ENCODE results near the gene DENND5A.
"Not testable (repeated sequence)": the region's sequence is repeated elsewhere in the genome, so short reads cannot be mapped to it uniquely, and the experiment has no call there.

DENND5A gene

GRCh38 chr11:9176136-9176535 is 89.0 kb downstream of the DENND5A start:
- no peak for DNase-seq (ENCODE audit: low read depth)

GRCh38 chr11:9172389-9172788 is 92.8 kb downstream of the DENND5A start:
- no peak for DNase-seq (ENCODE audit: low read depth)

GRCh38 chr11:9170450-9170849 is 94.7 kb downstream of the DENND5A start:
- DNase-seq (ENCODE audit: low read depth), result no peak

- DNase-seq (ENCODE audit: low read depth), result no peak
Measured at GRCh38 chr11:9169595-9170295, 95.4 kb downstream of the DENND5A start.

GRCh38 chr11:9161991-9162390 is 103.2 kb downstream of the DENND5A start:
- not testable (repeated sequence) for DNase-seq (ENCODE audit: low read depth)

- no peak for DNase-seq (ENCODE audit: low read depth)
Measured at GRCh38 chr11:9160166-9160565, 105.0 kb downstream of the DENND5A start.

GRCh38 chr11:9158898-9159391 is 106.2 kb downstream of the DENND5A start:
- no peak for DNase-seq (ENCODE audit: low read depth)

- no peak for DNase-seq (ENCODE audit: low read depth)
Measured at GRCh38 chr11:9155930-9156329, 109.2 kb downstream of the DENND5A start.

GRCh38 chr11:9153651-9154050 is 111.5 kb downstream of the DENND5A start:
- no peak for DNase-seq (ENCODE audit: low read depth)

GRCh38 chr11:9151631-9152030 is 113.5 kb downstream of the DENND5A start:
- DNase-seq (ENCODE audit: low read depth), result no peak

- no peak for DNase-seq (ENCODE audit: low read depth)
Measured at GRCh38 chr11:9150926-9151325, 114.2 kb downstream of the DENND5A start.

- DNase-seq (ENCODE audit: low read depth), result no peak
Measured at GRCh38 chr11:9150501-9150900, 114.6 kb downstream of the DENND5A start.

- DNase-seq (ENCODE audit: low read depth), result no peak
Measured at GRCh38 chr11:9148727-9149126, 116.4 kb downstream of the DENND5A start.

- no peak for DNase-seq (ENCODE audit: low read depth)
Measured at GRCh38 chr11:9148035-9148434, 117.1 kb downstream of the DENND5A start.

- DNase-seq (ENCODE audit: low read depth), result no peak
Measured at GRCh38 chr11:9146477-9146876, 118.7 kb downstream of the DENND5A start.

- no peak for DNase-seq (ENCODE audit: low read depth)
Measured at GRCh38 chr11:9145283-9145682, 119.9 kb downstream of the DENND5A start.

GRCh38 chr11:9144828-9145227 is 120.3 kb downstream of the DENND5A start:
- no peak for DNase-seq (ENCODE audit: low read depth)

- DNase-seq (ENCODE audit: low read depth), result no peak
Measured at GRCh38 chr11:9143721-9144120, 121.4 kb downstream of the DENND5A start.

- no peak for DNase-seq (ENCODE audit: low read depth)
Measured at GRCh38 chr11:9142732-9143131, 122.4 kb downstream of the DENND5A start.

- DNase-seq (ENCODE audit: low read depth), result no peak
Measured at GRCh38 chr11:9141186-9141585, 124.0 kb downstream of the DENND5A start.

GRCh38 chr11:9139628-9140357 is 125.4 kb downstream of the DENND5A start:
- no peak for DNase-seq (ENCODE audit: low read depth)

GRCh38 chr11:9138612-9139579 is 126.3 kb downstream of the DENND5A start:
- no peak for DNase-seq (ENCODE audit: low read depth)

Data from stimulated activated CD8-positive, alpha-beta memory T cell treated with anti-CD3 and anti-CD28 coated beads, Interleukin-4, amount 100 ng/mL, for 24 hours (primary cell).